Measurements from ENCODE around the gene SNUPN. TPM values are rescaled to one million over a fixed set of nuclear protein-coding genes. Genes with fewer than 3 reads are reported as not detected.

SNUPN gene
- total RNA-seq, 1 experiment from 2014 or later, result 19.2 TPM

GRCh38 chr15:75659928-75660645 lies 34.6 kb upstream of the SNUPN start:
- no peaks in the 10 kb centered on the region for H3K27me3 ChIP-seq (ENCODE audit: control insufficient read depth, insufficient read depth, low read length)
- no peak overlapping the region for H3K4me3 ChIP-seq (ENCODE audit: insufficient read depth, low read depth, low read length)
- H3K36me3 ChIP-seq (replicated peaks; ENCODE audit: control insufficient read depth, insufficient read depth, low read length), result peaks cover 3% of the 10 kb centered on the region
- no peak for DNase-seq

GRCh38 chr15:75659141-75659771 lies 33.7 kb upstream of the SNUPN start:
- peaks cover 3% of the 10 kb centered on the region for H3K36me3 ChIP-seq (replicated peaks; ENCODE audit: control insufficient read depth, insufficient read depth, low read length)
- no peak for DNase-seq
- no peak overlapping the region for H3K4me3 ChIP-seq (ENCODE audit: insufficient read depth, low read depth, low read length)
- no peaks in the 10 kb centered on the region for H3K27me3 ChIP-seq (ENCODE audit: control insufficient read depth, insufficient read depth, low read length)

GRCh38 chr15:75656813-75657212 lies 31.3 kb upstream of the SNUPN start:
- no peak for DNase-seq

GRCh38 chr15:75656331-75656730 lies 30.8 kb upstream of the SNUPN start:
- peaks cover 3% of the 10 kb centered on the region for H3K36me3 ChIP-seq (replicated peaks; ENCODE audit: control insufficient read depth, insufficient read depth, low read length)
- DNase-seq, result no peak
- H3K27me3 ChIP-seq (ENCODE audit: control insufficient read depth, insufficient read depth, low read length), result no peaks in the 10 kb centered on the region
- no peak overlapping the region for H3K4me3 ChIP-seq (ENCODE audit: insufficient read depth, low read depth, low read length)

More at GRCh38 chr15:75656813-75657212, 31.3 kb upstream of the SNUPN start:
- Histone ChIP-seq H3K4me3 (ENCODE audit: insufficient read depth, low read depth, low read length) (no peak overlapping the region), H3K36me3 (replicated peaks; ENCODE audit: control insufficient read depth, insufficient read depth, low read length) (peaks cover 3% of the 10 kb centered on the region), H3K27me3 (ENCODE audit: control insufficient read depth, insufficient read depth, low read length) (no peaks in the 10 kb centered on the region)

- DNase-seq, result no peak
- H3K4me3 ChIP-seq (ENCODE audit: insufficient read depth, low read depth, low read length), result no peak overlapping the region
- peaks cover 3% of the 10 kb centered on the region for H3K36me3 ChIP-seq (replicated peaks; ENCODE audit: control insufficient read depth, insufficient read depth, low read length)
- no peaks in the 10 kb centered on the region for H3K27me3 ChIP-seq (ENCODE audit: control insufficient read depth, insufficient read depth, low read length)
Observed at GRCh38 chr15:75655931-75656330, 30.4 kb upstream of the SNUPN start.

GRCh38 chr15:75654201-75654907 lies 28.8 kb upstream of the SNUPN start:
- DNase-seq, result no peak
- H3K36me3 ChIP-seq (replicated peaks; ENCODE audit: control insufficient read depth, insufficient read depth, low read length), result peaks cover 7% of the 10 kb centered on the region
- H3K4me3 ChIP-seq (ENCODE audit: insufficient read depth, low read depth, low read length), result no peak overlapping the region
- H3K27me3 ChIP-seq (ENCODE audit: control insufficient read depth, insufficient read depth, low read length), result no peaks in the 10 kb centered on the region

- no peak for DNase-seq
- no peaks in the 10 kb centered on the region for H3K27me3 ChIP-seq (ENCODE audit: control insufficient read depth, insufficient read depth, low read length)
- H3K36me3 ChIP-seq (replicated peaks; ENCODE audit: control insufficient read depth, insufficient read depth, low read length), result peaks cover 7% of the 10 kb centered on the region
- H3K4me3 ChIP-seq (ENCODE audit: insufficient read depth, low read depth, low read length), result no peak overlapping the region
Observed at GRCh38 chr15:75653347-75653913, 27.9 kb upstream of the SNUPN start.

GRCh38 chr15:75651810-75652543 lies 26.5 kb upstream of the SNUPN start:
- Histone ChIP-seq H3K27me3 (ENCODE audit: control insufficient read depth, insufficient read depth, low read length) (peaks cover under 1% of the 10 kb centered on the region; the same call in 1 of the 2 replicates), H3K36me3 (replicated peaks; ENCODE audit: control insufficient read depth, insufficient read depth, low read length) (peaks cover 4% of the 10 kb centered on the region), H3K4me3 (ENCODE audit: insufficient read depth, low read depth, low read length) (no peak overlapping the region)
- no peak for DNase-seq

GRCh38 chr15:75650908-75651809 lies 25.6 kb upstream of the SNUPN start:
- H3K36me3 ChIP-seq (replicated peaks; ENCODE audit: control insufficient read depth, insufficient read depth, low read length), result peaks cover 4% of the 10 kb centered on the region
- H3K27me3 ChIP-seq (ENCODE audit: control insufficient read depth, insufficient read depth, low read length), result peaks cover 8% of the 10 kb centered on the region
- no peak overlapping the region for H3K4me3 ChIP-seq (ENCODE audit: insufficient read depth, low read depth, low read length)
- DNase-seq, result no peak

- no peak overlapping the region for H3K4me3 ChIP-seq (ENCODE audit: insufficient read depth, low read depth, low read length)
- no peak for DNase-seq
- peaks cover 11% of the 10 kb centered on the region for H3K27me3 ChIP-seq (ENCODE audit: control insufficient read depth, insufficient read depth, low read length)
- peaks cover 4% of the 10 kb centered on the region for H3K36me3 ChIP-seq (replicated peaks; ENCODE audit: control insufficient read depth, insufficient read depth, low read length)
Observed at GRCh38 chr15:75649848-75650247, 24.3 kb upstream of the SNUPN start.

GRCh38 chr15:75649045-75649761 lies 23.7 kb upstream of the SNUPN start:
- no peak for DNase-seq
- Histone ChIP-seq H3K27me3 (ENCODE audit: control insufficient read depth, insufficient read depth, low read length) (peaks cover 11% of the 10 kb centered on the region), H3K4me3 (ENCODE audit: insufficient read depth, low read depth, low read length) (peak overlapping the region; percentile 86), H3K36me3 (replicated peaks; ENCODE audit: control insufficient read depth, insufficient read depth, low read length) (peaks cover 4% of the 10 kb centered on the region)

GRCh38 chr15:75648156-75649000 lies 22.9 kb upstream of the SNUPN start:
- DNase-seq, result peak; percentile 93
- Histone ChIP-seq H3K27me3 (ENCODE audit: control insufficient read depth, insufficient read depth, low read length) (peaks cover 11% of the 10 kb centered on the region), H3K4me3 (ENCODE audit: insufficient read depth, low read depth, low read length) (peak overlapping the region; percentile 86), H3K36me3 (replicated peaks; ENCODE audit: control insufficient read depth, insufficient read depth, low read length) (peaks cover 4% of the 10 kb centered on the region)
